Measurements from ENCODE around the gene SLC9A2. TPM values are rescaled to one million over a fixed set of nuclear protein-coding genes. Genes with fewer than 3 reads are reported as not detected.

Gene SLC9A2
- total RNA-seq, 4 donors from 2014 or later = 0.09 to 0.16 (median 0.12) TPM

DNA sequence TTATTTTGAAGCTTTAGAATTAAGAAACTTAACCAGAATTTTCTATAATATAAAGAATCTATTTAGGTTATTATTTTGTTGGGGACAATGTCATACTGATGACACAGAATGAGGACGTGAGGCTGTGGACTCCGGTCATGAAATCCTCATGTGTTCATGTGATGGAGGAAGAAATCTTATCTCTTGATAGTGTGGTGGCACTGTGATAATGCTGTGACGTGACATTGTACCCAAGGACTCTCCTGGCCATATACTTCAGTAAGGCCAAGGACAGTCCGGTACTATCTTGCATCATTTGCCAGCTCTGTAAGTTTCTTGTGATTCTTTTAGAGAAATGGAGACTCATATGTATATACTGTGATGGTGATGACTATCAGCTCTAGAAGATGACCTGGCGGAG lies 59.1 kb downstream of the SLC9A2 start:
- DNase-seq (ENCODE audit: low spot score) = no peak
- ATAC-seq (ENCODE audit: low FRiP score) = no peak
- TF ChIP-seq, protein P1, sequence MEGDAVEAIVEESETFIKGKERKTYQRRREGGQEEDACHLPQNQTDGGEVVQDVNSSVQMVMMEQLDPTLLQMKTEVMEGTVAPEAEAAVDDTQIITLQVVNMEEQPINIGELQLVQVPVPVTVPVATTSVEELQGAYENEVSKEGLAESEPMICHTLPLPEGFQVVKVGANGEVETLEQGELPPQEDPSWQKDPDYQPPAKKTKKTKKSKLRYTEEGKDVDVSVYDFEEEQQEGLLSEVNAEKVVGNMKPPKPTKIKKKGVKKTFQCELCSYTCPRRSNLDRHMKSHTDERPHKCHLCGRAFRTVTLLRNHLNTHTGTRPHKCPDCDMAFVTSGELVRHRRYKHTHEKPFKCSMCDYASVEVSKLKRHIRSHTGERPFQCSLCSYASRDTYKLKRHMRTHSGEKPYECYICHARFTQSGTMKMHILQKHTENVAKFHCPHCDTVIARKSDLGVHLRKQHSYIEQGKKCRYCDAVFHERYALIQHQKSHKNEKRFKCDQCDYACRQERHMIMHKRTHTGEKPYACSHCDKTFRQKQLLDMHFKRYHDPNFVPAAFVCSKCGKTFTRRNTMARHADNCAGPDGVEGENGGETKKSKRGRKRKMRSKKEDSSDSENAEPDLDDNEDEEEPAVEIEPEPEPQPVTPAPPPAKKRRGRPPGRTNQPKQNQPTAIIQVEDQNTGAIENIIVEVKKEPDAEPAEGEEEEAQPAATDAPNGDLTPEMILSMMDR (IDR thresholded peaks at IDR 0.05) = no peak

DNA sequence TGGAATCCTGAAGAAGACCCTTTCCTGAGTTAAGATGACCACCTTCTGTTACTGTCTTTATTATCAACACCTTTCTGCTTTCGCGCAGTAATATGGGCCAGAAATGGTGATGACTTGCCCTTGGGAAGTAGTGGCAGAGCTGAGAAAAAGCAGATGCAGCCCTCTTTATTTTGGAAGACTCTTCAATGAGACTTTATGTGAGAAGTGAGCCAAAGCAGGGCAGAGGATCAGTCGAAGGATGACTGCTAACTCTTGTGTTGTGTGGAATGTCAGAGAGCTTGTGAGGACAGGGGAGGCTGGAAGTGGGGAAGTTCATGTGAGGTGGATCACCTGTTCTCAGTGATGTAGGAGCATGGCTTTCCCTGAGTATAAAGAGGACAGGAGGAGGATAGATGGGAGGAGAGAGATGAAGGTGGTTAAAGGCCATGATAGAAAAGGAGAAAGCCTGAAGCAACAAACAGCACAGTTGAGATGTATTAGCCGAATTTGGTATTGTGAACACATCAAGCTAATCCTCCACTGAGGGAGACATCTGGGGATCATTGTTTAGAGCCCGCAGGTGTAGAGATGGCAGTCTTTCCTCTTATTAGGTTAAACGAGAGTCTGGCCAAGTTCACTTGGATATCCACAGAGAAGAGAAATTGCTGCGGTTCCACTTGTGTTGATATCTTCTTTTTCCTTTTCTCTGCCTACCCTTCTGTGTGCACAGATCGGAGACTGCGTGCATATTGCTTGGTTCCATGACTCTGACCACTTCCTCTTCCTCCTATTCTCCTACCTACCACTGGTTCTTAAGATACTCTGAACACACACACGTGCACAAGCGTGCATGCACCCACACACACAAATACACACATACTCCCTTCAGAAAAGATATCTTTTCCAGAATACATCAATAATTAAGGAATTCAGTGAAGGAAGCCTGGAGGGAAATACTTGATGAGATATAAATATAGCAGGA lies 67.4 kb downstream of the SLC9A2 start:
- DNase-seq (ENCODE audit: low spot score) = no peak
- ATAC-seq (ENCODE audit: low FRiP score) = no peak
- TF ChIP-seq, protein P1 (IDR thresholded peaks at IDR 0.05) = no peak

DNA sequence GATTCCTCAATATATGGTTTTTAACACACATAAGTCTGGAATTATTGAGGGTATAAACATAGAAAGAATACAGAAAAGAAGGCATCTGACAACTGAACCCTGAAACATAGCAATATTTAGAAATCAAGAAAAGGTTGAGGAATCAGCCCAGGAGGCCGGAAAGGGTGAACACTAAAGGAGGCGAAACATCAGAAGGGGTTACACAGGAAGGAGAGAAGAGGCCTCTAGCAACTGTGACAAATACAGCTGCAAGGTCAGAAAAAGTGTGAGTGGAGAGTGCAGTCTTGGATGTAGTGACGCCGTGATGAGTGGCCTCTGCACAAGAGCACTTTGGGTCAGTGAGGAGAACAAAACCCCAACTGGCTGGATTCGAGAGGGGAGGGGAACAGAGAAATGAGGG lies 70.7 kb downstream of the SLC9A2 start:
- TF ChIP-seq, protein P1 (IDR thresholded peaks at IDR 0.05) = no peak
- no peak for DNase-seq (ENCODE audit: low spot score)
- ATAC-seq (ENCODE audit: low FRiP score) = no peak

DNA sequence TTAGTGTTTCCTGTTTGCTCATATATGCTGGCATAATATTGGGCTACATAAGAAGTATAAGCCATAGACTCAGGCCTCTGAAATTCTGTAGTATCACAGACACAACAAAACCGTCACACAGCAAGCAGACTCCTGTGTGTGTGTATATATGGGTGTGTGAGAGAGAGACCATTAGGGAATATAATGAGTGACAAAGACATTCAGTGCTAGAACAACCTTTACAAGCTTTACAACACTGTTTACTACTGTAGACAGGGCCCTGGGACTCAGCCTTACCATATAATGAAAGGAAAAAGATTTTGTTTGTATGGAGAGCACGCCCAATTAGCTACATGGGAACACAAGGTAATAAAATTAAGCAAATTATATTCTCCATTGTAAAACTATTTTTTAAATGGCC lies 77.1 kb downstream of the SLC9A2 start:
- DNase-seq (ENCODE audit: low spot score) (no peak), ATAC-seq (ENCODE audit: low FRiP score) (no peak)
- TF ChIP-seq, protein P1 (IDR thresholded peaks at IDR 0.05) = no peak

DNA sequence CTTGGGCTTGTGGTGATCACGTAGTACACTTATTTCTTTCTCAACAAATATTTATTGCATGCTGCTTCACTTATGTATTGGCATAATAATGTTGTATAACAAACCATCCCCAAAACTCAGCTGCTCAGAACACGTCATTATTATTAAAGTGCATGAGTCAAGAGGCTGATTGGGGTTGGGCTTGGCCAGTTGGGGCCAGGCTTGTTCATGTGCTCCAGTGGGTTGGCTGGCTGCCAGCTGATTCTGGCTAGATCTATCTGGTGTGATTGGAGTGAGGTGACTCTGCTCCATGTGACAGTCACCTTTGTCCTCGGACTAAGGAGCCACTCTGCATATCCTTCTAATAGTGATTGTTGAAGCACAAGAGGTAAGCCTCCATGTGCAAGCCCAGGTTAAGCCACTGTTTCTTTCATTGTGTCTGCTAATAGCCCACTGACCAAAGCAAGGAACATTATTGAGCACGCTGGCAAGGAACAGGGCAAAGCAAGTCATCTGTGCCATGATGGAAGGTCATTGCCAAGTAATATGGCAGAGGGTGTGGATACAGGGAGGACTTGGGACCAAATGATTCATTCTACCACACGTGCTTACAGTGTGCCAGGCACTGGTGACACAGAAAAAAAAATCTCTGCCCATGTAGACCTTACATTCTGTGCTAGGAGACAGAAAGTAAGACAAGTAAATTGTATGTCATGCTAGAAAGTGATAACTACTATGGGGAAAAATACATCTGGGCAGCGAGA lies 79.2 kb downstream of the SLC9A2 start:
- ATAC-seq (ENCODE audit: low FRiP score) (no peak), DNase-seq (ENCODE audit: low spot score) (no peak)
- TF ChIP-seq, protein P1 (IDR thresholded peaks at IDR 0.05) = no peak

DNA sequence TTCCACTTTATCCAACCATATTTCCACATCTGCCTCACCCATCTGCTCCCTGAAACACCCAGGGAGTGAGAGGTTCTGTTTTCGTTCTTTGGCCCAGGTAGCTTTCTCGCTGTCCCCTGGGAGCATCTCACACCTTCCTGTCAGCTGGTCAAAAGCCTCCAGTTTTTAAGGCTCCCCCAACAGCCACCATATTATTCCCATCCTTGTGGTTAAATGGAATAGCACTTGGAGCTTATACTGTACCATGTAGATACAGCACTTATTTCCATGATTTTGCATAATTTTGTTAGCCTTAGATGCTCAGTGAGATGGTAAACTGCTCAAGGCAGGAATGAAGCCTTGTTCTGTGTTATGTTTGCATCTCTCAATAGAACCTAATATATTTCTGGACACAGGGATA lies 84.0 kb downstream of the SLC9A2 start:
- DNase-seq (ENCODE audit: low spot score) (no peak), ATAC-seq (ENCODE audit: low FRiP score) (no peak)
- TF ChIP-seq, protein P1 (IDR thresholded peaks at IDR 0.05) = no peak
